ENCODE results near the gene GSG1.

GSG1 gene

DNA sequence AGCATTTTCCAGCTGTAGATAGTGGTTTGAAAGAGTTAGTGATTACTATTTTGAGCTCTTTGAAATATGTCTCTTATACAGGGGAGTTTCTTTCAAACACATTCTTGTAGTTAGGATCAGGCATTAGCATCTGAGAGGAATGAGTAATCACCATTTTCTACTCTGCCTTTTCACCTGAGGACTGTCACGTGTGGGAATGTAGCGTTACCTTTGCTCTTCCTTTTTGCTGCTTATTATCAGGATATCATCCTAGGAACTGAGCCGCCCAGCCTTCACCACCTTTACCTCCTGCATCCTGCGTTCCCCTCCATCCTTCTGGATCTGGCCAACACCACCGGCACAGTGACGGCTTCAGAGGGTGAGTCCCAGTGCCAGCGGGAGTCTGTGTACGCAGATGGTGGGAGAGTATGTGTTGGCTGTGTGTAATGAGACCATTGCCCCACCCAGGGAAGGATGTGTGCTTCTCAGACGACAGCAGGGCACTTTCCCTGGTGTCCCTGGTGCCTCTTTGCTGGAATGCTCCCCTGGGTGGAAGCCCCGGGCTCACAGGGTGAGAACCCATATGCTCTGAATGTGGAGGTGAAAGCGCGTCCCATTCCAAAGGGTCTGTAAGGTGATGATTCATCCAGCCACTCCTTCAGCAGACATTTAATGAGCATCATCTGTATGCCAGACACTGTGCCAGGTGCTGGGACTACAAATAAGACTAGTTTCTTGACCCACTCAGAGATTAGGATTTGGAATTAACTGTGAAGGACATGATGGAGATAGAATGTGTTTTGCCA, 27.5 kb downstream of the GSG1 start:
- TF ChIP-seq, protein P1, sequence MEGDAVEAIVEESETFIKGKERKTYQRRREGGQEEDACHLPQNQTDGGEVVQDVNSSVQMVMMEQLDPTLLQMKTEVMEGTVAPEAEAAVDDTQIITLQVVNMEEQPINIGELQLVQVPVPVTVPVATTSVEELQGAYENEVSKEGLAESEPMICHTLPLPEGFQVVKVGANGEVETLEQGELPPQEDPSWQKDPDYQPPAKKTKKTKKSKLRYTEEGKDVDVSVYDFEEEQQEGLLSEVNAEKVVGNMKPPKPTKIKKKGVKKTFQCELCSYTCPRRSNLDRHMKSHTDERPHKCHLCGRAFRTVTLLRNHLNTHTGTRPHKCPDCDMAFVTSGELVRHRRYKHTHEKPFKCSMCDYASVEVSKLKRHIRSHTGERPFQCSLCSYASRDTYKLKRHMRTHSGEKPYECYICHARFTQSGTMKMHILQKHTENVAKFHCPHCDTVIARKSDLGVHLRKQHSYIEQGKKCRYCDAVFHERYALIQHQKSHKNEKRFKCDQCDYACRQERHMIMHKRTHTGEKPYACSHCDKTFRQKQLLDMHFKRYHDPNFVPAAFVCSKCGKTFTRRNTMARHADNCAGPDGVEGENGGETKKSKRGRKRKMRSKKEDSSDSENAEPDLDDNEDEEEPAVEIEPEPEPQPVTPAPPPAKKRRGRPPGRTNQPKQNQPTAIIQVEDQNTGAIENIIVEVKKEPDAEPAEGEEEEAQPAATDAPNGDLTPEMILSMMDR (IDR thresholded peaks at IDR 0.05; ENCODE audit: insufficient read depth, low read length, poor library complexity, severe bottlenecking), result no peak
- no peak for DNase-seq (ENCODE audit: extremely low read depth, insufficient read length)
- Histone ChIP-seq H3K4me3 (replicated peaks; ENCODE audit: low read depth, low read length) (no peak overlapping the region), H3K36me3 (ENCODE audit: control insufficient read depth, insufficient read depth, low read length) (no peaks in the 10 kb centered on the region), H3K27me3 (replicated peaks; ENCODE audit: control insufficient read depth, insufficient read depth, low read length) (no peaks in the 10 kb centered on the region)

DNA sequence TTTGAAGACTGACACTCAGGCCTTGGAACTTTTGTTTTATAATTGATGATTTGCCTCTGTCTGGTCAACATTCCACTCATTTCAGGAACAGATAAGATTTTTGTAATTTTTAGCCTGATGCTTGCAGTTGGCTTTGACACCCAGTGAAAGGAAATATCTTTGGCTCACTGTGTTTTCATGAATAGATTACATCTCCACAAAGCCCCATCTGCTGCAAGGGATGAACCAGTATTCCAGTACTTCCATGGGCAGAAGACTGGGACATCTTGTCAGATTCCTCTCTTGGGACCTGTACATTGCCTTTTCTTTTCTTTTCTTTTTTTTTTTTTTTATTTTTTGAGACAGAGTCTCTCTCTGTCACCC, 28.4 kb downstream of the GSG1 start:
- TF ChIP-seq, protein P1 (IDR thresholded peaks at IDR 0.05; ENCODE audit: insufficient read depth, low read length, poor library complexity, severe bottlenecking), result no peak
- DNase-seq (ENCODE audit: extremely low read depth, insufficient read length), result no peak
- Histone ChIP-seq H3K27me3 (replicated peaks; ENCODE audit: control insufficient read depth, insufficient read depth, low read length) (no peaks in the 10 kb centered on the region; the same call in 1 of the 2 replicates), H3K4me3 (replicated peaks; ENCODE audit: low read depth, low read length) (no peak overlapping the region), H3K36me3 (ENCODE audit: control insufficient read depth, insufficient read depth, low read length) (no peaks in the 10 kb centered on the region)

DNA sequence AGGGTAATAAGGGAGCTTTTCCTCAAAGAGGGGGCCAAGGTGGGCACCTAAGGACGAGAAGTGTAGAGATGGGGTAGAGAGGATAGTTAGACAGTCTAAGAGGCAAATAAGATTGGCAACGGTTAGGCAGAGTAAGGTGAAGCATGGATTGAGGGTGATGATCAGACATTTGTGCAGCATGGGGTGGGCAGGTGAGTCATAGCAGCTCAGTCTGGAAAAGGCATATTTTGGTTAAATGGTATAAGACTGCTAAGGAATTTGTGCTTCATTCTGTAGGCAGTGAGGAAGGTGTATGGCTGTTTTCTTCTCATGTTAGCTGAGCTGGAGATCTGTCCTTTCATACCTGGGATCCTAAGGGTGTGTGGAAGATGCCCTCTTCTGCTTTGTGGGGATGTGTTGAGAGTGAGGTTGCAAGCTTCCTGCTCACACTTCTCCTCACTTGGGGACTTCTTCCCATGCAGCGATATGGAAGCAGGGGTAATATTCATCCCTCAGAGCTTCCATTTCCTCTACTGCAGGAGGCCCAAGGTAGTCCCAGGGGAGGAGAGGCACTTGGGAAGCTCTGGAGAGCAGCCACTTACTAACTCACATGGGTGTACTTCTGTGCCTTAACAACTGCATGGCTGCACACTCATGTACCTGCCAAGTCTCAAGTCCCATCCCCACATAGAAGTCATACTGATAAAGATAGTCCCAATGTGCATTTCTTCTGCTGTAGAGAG, 28.9 kb downstream of the GSG1 start:
- Histone ChIP-seq H3K36me3 (ENCODE audit: control insufficient read depth, insufficient read depth, low read length) (no peaks in the 10 kb centered on the region), H3K4me3 (replicated peaks; ENCODE audit: low read depth, low read length) (no peak overlapping the region), H3K27me3 (replicated peaks; ENCODE audit: control insufficient read depth, insufficient read depth, low read length) (no peaks in the 10 kb centered on the region; the same call in 1 of the 2 replicates)
- TF ChIP-seq, protein P1 (IDR thresholded peaks at IDR 0.05; ENCODE audit: insufficient read depth, low read length, poor library complexity, severe bottlenecking), result no peak
- DNase-seq (ENCODE audit: extremely low read depth, insufficient read length), result no peak

DNA sequence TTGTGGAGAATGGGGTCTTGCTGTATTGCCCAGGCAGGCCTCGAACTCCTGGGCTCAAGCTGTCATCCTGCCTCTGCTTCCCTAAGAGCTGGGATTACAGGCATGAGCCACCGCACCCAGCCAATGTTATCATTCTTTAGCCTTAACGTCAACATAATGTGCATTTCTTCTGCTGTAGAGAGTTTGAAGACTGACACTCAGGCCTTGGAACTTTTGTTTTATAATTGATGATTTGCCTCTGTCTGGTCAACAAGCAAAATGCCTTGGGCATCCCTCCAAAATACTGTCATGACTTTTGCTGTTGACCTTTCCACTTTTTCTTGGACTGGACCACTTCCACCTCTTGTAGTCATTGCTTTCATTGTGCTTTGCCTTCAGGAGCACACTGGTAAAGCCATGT, 30.3 kb downstream of the GSG1 start:
- no peak overlapping the region for H3K4me3 ChIP-seq (replicated peaks; ENCODE audit: low read depth, low read length)
- TF ChIP-seq, protein P1 (IDR thresholded peaks at IDR 0.05; ENCODE audit: insufficient read depth, low read length, poor library complexity, severe bottlenecking), result no peak
- no peak for DNase-seq (ENCODE audit: extremely low read depth, insufficient read length)
- no peaks in the 10 kb centered on the region for H3K36me3 ChIP-seq (ENCODE audit: control insufficient read depth, insufficient read depth, low read length)
- H3K27me3 ChIP-seq (replicated peaks; ENCODE audit: control insufficient read depth, insufficient read depth, low read length), result no peaks in the 10 kb centered on the region; the same call in 1 of the 2 replicates

DNA sequence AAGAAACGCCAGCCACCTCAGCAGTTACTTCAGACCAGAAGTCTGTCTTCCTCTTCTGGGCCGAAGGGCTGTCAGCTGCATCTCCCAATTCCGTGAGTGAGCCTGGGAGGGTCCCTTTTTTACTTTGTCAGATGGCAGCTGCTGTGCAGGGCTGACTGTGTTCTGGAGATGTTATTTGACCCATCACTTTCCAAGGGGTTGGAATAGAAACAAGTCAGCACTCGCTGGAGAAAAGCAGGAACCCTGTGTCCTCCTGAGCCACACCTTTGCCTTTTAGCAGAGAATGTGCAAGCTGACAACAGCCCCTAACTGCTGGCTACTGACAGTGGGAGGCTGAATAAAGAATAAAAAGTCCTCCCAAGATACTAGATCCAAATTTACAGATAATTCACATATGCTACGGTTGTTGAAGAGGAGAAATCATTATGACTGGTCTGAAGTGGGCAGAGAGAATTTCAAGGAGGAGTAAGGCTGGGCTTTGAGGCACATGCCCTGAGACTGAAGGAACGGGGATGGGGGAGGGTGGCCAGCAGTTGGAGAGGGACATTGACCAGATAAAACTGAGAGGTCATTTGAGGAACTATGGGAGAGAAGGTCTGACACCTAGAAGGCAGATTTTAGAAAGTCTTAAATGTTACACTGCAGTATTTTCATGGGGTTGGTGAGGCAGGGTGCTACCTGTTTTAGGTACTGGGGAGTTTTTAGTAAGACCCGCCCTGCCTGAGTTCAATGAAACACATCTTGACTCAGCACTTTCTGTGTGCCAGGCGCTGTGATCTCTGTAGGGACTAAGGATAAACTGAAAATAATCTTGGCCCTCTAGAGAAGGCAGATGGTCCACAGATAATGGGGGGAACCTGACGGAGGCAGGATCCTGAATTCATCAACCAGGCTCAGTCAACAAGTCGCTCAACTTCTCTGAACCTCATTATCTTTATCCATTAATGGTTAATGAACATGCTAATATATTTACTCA, 31.9 kb downstream of the GSG1 start:
- DNase-seq (ENCODE audit: extremely low read depth, insufficient read length), result no peak
- no peaks in the 10 kb centered on the region for H3K36me3 ChIP-seq (ENCODE audit: control insufficient read depth, insufficient read depth, low read length)
- H3K27me3 ChIP-seq (replicated peaks; ENCODE audit: control insufficient read depth, insufficient read depth, low read length), result no peaks in the 10 kb centered on the region; the same call in 1 of the 2 replicates
- H3K4me3 ChIP-seq (replicated peaks; ENCODE audit: low read depth, low read length), result no peak overlapping the region
- TF ChIP-seq, protein P1 (IDR thresholded peaks at IDR 0.05; ENCODE audit: insufficient read depth, low read length, poor library complexity, severe bottlenecking), result no peak

Measured in GM06990 (cell line).